Trophoblast cell (in vitro differentiated cells and primary cell): ENCODE data around the gene PANK3.
A peak's percentile ranks its signal among the peaks of the same experiment; 100 is the strongest.

Experiments
- DNase-seq, 2 donors: peaks; one replicate each; pipeline ENCODE4 v3.0.0-alpha.2; 2016
- H2AFZ ChIP-seq: 2 replicates; pipeline ENCODE4 v1.6.1; 2013; ENCODE audit warnings: low read length, moderate library complexity, mild to moderate bottlenecking; ENCODE audit not compliant: insufficient read depth, poor library complexity
- H2AK5ac ChIP-seq: 2 replicates; pipeline ENCODE4 v1.6.1; 2013; ENCODE audit warnings: mild to moderate bottlenecking, low read length
- H2BK120ac ChIP-seq: 2 replicates; pipeline ENCODE4 v1.6.1; 2013; ENCODE audit warnings: low read length, mild to moderate bottlenecking, moderate library complexity; ENCODE audit not compliant: insufficient read depth, poor library complexity
- H2BK12ac ChIP-seq: 2 replicates; pipeline ENCODE4 v1.6.1; 2013; ENCODE audit warnings: mild to moderate bottlenecking, low read length, moderate library complexity
- H2BK5ac ChIP-seq: 2 replicates; pipeline ENCODE4 v1.6.1; 2013; ENCODE audit warnings: low read length, low read depth, moderate library complexity, mild to moderate bottlenecking; ENCODE audit not compliant: poor library complexity
- H3K14ac ChIP-seq: 2 replicates; pipeline ENCODE4 v1.6.1; 2013; ENCODE audit warnings: mild to moderate bottlenecking, low read length
- H3K18ac ChIP-seq: 2 replicates; pipeline ENCODE4 v1.6.1; 2013; ENCODE audit warnings: mild to moderate bottlenecking, low read length
- H3K23ac ChIP-seq: 2 replicates; pipeline ENCODE4 v1.6.1; 2013; ENCODE audit warnings: low read length
- H3K27ac ChIP-seq: 2 replicates; pipeline ENCODE4 v1.5.1; 2013; ENCODE audit warnings: low read depth, mild to moderate bottlenecking, inconsistent platforms, low read length, moderate library complexity
- H3K27me3 ChIP-seq: 2 replicates; pipeline ENCODE4 v1.6.1; 2013; ENCODE audit warnings: inconsistent platforms, mild to moderate bottlenecking, low read length, moderate library complexity; ENCODE audit not compliant: insufficient read depth
- H3K36me3 ChIP-seq, 2 experiments: 1 replicate in 1 of 2; 2 replicates in 1 of 2; pipeline ENCODE4 v1.6.1; 2013; ENCODE audit warnings: low read length in 2 of 2, mild to moderate bottlenecking in 2 of 2, moderate library complexity in 1 of 2; ENCODE audit not compliant: insufficient read depth in 2 of 2, control insufficient read depth in 1 of 2
- H3K4ac ChIP-seq: 2 replicates; pipeline ENCODE4 v1.6.1; 2013; ENCODE audit warnings: low read depth, mild to moderate bottlenecking, low read length, moderate library complexity
- H3K4me1 ChIP-seq, 2 experiments: 1 replicate in 1 of 2; 2 replicates in 1 of 2; pipeline ENCODE4 v1.6.1; 2013; ENCODE audit warnings: low read length in 2 of 2, mild to moderate bottlenecking in 2 of 2, moderate library complexity in 1 of 2; ENCODE audit not compliant: insufficient read depth in 2 of 2, control insufficient read depth in 1 of 2
- H3K4me2 ChIP-seq: 2 replicates; pipeline ENCODE4 v1.6.1; 2013; ENCODE audit warnings: inconsistent platforms, mild to moderate bottlenecking, low read length, moderate library complexity
- H3K4me3 ChIP-seq: 2 replicates; pipeline ENCODE4 v1.5.1; 2013; ENCODE audit warnings: mild to moderate bottlenecking, low read depth, low read length, inconsistent platforms
- H3K79me1 ChIP-seq: one replicate; pipeline ENCODE4 v1.6.1; 2013; ENCODE audit warnings: low read length
- H3K79me2 ChIP-seq: 2 replicates; pipeline ENCODE4 v1.6.1; 2013; ENCODE audit warnings: low read length, mild to moderate bottlenecking; ENCODE audit not compliant: control insufficient read depth, insufficient read depth, poor library complexity
- H3K9ac ChIP-seq: 2 replicates; pipeline ENCODE4 v1.6.1; 2013; ENCODE audit warnings: mild to moderate bottlenecking, low read length
- H3K9me3 ChIP-seq: 2 replicates; pipeline ENCODE4 v1.6.1; 2013; ENCODE audit warnings: low read depth, mild to moderate bottlenecking, control low read depth, inconsistent platforms, low read length; ENCODE audit not compliant: insufficient read depth
- H4K12ac ChIP-seq: 2 replicates; pipeline ENCODE4 v1.6.1; 2013; ENCODE audit warnings: low read depth, mild to moderate bottlenecking, low read length, moderate library complexity
- H4K8ac ChIP-seq: 2 replicates; pipeline ENCODE4 v1.6.1; 2013; ENCODE audit warnings: low read depth, mild to moderate bottlenecking, low read length, moderate library complexity
- H4K91ac ChIP-seq: one replicate; pipeline ENCODE4 v1.6.1; 2013; ENCODE audit warnings: low read depth, mild to moderate bottlenecking, low read length, moderate library complexity
- whole genome bisulfite sequencing: extraction: QIAGEN DNeasy Blood & Tissue Kit; methylation state at CpG from one replicate; pipeline ENCODE4 v1.1.7; 2013; ENCODE audit warnings: missing lambda C conversion rate; ENCODE audit not compliant: insufficient read length, insufficient coverage; ENCODE audit errors: extremely low coverage; 5-methylcytosine and 5-hydroxymethylcytosine counted together

The PANK3 gene

DNA sequence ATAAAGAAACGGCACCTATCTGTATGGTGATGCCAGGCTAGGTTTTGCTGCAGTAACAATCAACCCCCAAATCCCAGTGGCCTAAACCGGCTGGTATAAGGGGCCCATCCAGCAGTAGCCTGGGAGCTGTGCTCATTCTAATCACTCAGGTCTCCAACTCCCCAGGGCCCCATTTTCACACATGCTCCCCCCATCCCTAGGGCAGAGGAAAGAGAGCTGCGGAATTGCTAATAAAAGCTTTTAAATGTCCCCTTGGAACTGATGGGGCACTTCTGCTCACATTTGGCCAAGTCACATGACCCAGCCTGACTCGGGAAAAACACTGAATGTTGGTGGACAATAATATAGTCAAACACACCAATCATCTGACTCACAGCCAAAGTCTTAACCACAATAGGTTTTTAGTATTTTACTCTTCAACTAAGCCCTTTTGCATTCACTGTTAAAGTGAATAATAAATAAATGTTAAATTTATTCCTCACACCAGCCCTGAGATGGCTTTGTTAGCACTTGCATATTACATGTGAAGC is 48.5 kb downstream of the PANK3 start:
- no peak for DNase-seq
- H3K4me2 ChIP-seq = no peak overlapping the region
- H2BK120ac ChIP-seq = no peak overlapping the region
- H3K9me3 ChIP-seq = peaks cover 9% of the 10 kb centered on the region
- no peak overlapping the region for H2AFZ ChIP-seq
- no peak overlapping the region for H3K14ac ChIP-seq
- H4K91ac ChIP-seq = no peak overlapping the region
- peaks cover 17% of the 10 kb centered on the region for H3K27me3 ChIP-seq
- H2BK12ac ChIP-seq = no peak overlapping the region
- no peak overlapping the region for H4K12ac ChIP-seq
- H3K79me1 ChIP-seq = no peaks in the 10 kb centered on the region
- no peak overlapping the region for H3K23ac ChIP-seq
- H3K4me3 ChIP-seq = no peak overlapping the region
- no peak overlapping the region for H3K27ac ChIP-seq
- no peak overlapping the region for H3K9ac ChIP-seq
- no peak overlapping the region for H2BK5ac ChIP-seq
- WGBS = no CpG with 5 or more reads among the region's 4 CpGs
- H4K8ac ChIP-seq = no peak overlapping the region
- no peaks in the 10 kb centered on the region for H3K36me3 ChIP-seq
- H3K79me2 ChIP-seq = no peaks in the 10 kb centered on the region
- H3K4ac ChIP-seq = no peak overlapping the region
- H3K4me1 ChIP-seq = peaks cover 4 to 9% of the 10 kb centered on the region in 2 experiments
- no peak overlapping the region for H3K18ac ChIP-seq
- H2AK5ac ChIP-seq = no peak overlapping the region

DNA sequence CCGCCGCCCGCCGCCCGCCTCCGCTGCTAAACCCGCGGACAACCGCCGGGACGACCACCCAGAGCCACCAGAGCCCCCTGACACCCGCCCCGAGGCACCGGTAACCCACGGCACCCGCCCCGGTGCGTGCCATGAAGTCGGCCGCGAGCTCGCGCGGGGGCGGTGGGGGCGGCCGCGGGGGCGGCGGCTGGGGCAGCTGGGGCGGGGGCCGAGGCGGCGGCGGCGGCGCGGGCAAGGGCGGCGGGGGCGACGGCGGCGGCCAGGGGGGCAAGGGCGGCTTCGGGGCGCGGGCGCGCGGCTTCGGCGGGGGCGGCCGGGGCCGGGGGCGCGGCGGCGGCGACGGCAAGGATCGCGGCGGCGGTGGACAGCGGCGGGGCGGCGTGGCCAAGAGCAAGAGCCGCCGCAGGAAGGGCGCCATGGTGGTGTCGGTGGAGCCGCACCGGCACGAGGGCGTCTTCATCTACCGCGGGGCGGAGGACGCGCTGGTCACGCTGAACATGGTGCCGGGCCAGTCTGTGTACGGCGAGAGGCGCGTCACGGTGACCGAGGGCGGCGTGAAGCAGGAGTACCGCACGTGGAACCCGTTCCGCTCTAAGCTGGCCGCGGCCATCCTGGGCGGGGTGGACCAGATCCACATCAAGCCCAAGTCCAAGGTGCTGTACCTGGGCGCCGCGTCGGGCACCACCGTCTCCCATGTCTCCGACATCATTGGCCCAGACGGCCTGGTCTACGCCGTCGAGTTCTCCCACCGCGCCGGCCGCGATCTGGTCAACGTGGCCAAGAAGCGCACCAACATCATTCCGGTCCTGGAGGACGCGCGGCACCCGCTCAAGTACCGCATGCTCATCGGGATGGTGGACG is 49.6 kb downstream of the PANK3 start:
- Histone ChIP-seq H3K27me3 (peaks cover 17% of the 10 kb centered on the region), H2BK120ac (no peak overlapping the region), H4K91ac (no peak overlapping the region), H3K79me1 (no peaks in the 10 kb centered on the region), H2AFZ (peak overlapping the region; percentile 11), H3K4me2 (peak overlapping the region; percentile 84), H3K9ac (no peak overlapping the region), H2BK12ac (no peak overlapping the region), H3K18ac (no peak overlapping the region), H3K36me3 (no peaks in the 10 kb centered on the region), H3K4me1 (peaks cover 4 to 9% of the 10 kb centered on the region in 2 experiments), H3K4ac (no peak overlapping the region), H4K12ac (no peak overlapping the region), H2AK5ac (no peak overlapping the region), H3K23ac (no peak overlapping the region), H3K9me3 (peaks cover 9% of the 10 kb centered on the region), H3K4me3 (peak overlapping the region; percentile 68), H2BK5ac (no peak overlapping the region), H3K79me2 (no peaks in the 10 kb centered on the region), H3K27ac (no peak overlapping the region), H4K8ac (no peak overlapping the region), H3K14ac (no peak overlapping the region)
- WGBS = no CpG with 5 or more reads among the region's 125 CpGs
- peak in 1 of 2 donors; percentile 20 for DNase-seq

DNA sequence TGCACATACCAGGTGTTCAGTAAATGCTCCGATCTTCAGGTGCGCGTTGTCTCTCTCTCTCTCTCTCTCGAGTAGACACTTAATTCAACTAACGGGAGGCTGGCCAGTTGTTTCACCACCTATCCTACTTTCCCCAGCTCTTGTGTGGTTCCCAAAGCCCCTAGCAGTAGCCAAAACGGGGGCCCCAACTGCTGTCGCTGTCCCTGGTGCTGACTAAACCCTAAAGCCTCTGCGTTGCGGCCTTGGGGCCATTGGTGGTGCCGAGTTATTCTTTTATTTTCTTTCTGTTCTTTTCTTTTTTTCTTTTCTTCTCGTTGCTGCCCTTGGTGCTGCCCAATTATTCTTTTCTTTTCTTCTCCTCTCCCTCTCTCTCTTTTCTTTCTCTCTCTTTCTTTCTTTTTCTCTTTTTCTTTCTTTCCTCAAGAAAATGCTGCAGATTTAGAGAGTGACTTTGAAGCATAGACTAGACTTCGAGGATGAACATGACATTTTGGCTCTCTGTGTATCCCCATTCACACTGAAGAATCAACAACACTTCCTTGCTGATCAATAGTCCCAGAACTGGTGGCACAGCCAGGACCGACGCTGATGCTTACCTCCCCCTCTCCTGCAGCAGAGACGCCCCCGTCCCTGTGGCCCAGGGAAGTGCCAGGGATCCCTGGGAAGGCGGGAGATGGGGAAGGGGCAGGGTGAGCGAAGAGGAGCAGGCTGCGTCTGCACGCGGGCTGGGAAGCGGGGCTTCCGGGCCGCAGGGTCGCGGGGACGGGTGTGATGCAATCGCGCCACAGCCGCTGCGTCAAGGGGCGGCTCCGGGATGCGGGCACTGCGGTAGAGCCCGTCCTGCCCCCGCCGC is 50.4 kb downstream of the PANK3 start, which contains the start of gene FBLL1:
FBLL1 (plus strand) TSS at position 785 of the 853 bp plus-strand sequence. CDS start 200 bp downstream, outside the sequence.
- WGBS = no CpG with 5 or more reads among the region's 38 CpGs
- H3K4ac ChIP-seq = no peak within 1 kb of the TSS
- H3K9ac ChIP-seq = no peak within 1 kb of the TSS
- H3K4me1 ChIP-seq = peaks cover 4 to 9% of the 10 kb centered on the region in 2 experiments
- H3K79me1 ChIP-seq = no peaks in the 10 kb centered on the region
- no peak within 1 kb of the TSS for H3K14ac ChIP-seq
- no peak within 1 kb of the TSS for H4K12ac ChIP-seq
- H3K36me3 ChIP-seq = no peaks in the 10 kb centered on the region
- no peak within 1 kb of the TSS for H3K23ac ChIP-seq
- H2BK12ac ChIP-seq = no peak within 1 kb of the TSS
- peak within 1 kb of the TSS; percentile 11 for H2AFZ ChIP-seq
- no peak within 1 kb of the TSS for H2AK5ac ChIP-seq
- H3K27ac ChIP-seq = no peak within 1 kb of the TSS
- peak within 1 kb of the TSS; percentile 68 for H3K4me3 ChIP-seq
- no peak within 1 kb of the TSS for H3K18ac ChIP-seq
- no peak within 1 kb of the TSS for H2BK5ac ChIP-seq
- H3K9me3 ChIP-seq = peaks cover 9% of the 10 kb centered on the region
- H4K8ac ChIP-seq = no peak within 1 kb of the TSS
- peak within 1 kb of the TSS; percentile 84 for H3K4me2 ChIP-seq
- peaks cover 17% of the 10 kb centered on the region for H3K27me3 ChIP-seq
- no peaks in the 10 kb centered on the region for H3K79me2 ChIP-seq
- peak in 1 of 2 donors; percentile 37 for DNase-seq
- H4K91ac ChIP-seq = no peak within 1 kb of the TSS
- no peak within 1 kb of the TSS for H2BK120ac ChIP-seq

DNA sequence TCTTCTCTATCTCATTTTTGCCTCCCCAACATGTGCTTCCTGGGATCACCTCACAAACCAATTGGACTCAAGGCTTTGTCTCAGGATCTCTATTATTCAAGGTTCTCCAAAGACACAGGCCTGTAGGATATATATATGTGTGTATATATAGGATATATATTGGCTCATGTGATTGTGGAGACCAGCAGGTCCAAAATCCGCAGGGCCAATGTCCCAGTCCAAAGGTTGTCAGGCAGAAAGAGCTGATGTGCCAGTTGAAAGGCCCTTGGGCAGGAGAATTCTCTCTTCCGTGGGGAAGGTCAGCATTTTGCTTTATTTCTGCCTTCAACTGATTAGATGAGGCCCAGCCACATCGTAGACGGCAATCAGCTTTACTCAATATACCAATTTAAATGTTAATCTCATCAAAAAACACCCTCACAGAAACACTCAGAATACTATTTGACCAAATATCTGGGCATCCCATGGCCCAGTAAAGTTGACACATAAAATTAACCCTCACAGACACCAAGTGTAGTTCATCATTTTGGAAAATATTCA is 51.3 kb downstream of the PANK3 start:
- Histone ChIP-seq H4K91ac (no peak overlapping the region), H3K4me2 (no peak overlapping the region), H2AFZ (no peak overlapping the region), H3K79me1 (no peaks in the 10 kb centered on the region), H3K27ac (no peak overlapping the region), H2BK120ac (no peak overlapping the region), H3K4ac (no peak overlapping the region), H3K27me3 (peaks cover 17% of the 10 kb centered on the region), H2BK5ac (no peak overlapping the region), H3K23ac (no peak overlapping the region), H3K18ac (no peak overlapping the region), H2BK12ac (no peak overlapping the region), H3K36me3 (peaks cover 3% of the 10 kb centered on the region in 2 experiments), H3K14ac (no peak overlapping the region), H4K8ac (no peak overlapping the region), H3K79me2 (no peaks in the 10 kb centered on the region), H4K12ac (no peak overlapping the region), H3K4me3 (no peak overlapping the region), H2AK5ac (no peak overlapping the region), H3K4me1 (peaks cover 4 to 9% of the 10 kb centered on the region in 2 experiments), H3K9ac (no peak overlapping the region), H3K9me3 (peaks cover 9% of the 10 kb centered on the region)
- DNase-seq = no peak
- WGBS = no CpG with 5 or more reads among the region's 4 CpGs
